Fibroblast of the conjunctiva (primary cell): ENCODE data around the gene PLCB4.

ENCODE experiments used
- DNase-seq: peaks from one replicate; pipeline ENCODE4 v3.0.0-alpha.2; 2010; ENCODE audit warnings: low read depth

The PLCB4 gene

GRCh38 chr20:9179193-9179802 lies 110.4 kb downstream of the PLCB4 start:
- no peak for DNase-seq

GRCh38 chr20:9179867-9180266 lies 111.0 kb downstream of the PLCB4 start:
- no peak for DNase-seq

GRCh38 chr20:9180481-9181257 lies 111.8 kb downstream of the PLCB4 start:
- DNase-seq: no peak

- no peak for DNase-seq
These were observed 116.6 kb downstream of the PLCB4 start for GRCh38 chr20:9185511-9185910.

GRCh38 chr20:9186396-9186795 lies 117.5 kb downstream of the PLCB4 start:
- no peak for DNase-seq

- no peak for DNase-seq
These were observed 126.1 kb downstream of the PLCB4 start for GRCh38 chr20:9195031-9195430.

GRCh38 chr20:9196110-9196509 lies 127.2 kb downstream of the PLCB4 start:
- DNase-seq: no peak

GRCh38 chr20:9198460-9198859 lies 129.6 kb downstream of the PLCB4 start:
- no peak for DNase-seq

- DNase-seq: no peak
These were observed 131.3 kb downstream of the PLCB4 start for GRCh38 chr20:9200196-9200595.

GRCh38 chr20:9200620-9201019 lies 131.7 kb downstream of the PLCB4 start:
- DNase-seq: no peak

- no peak for DNase-seq
These were observed 133.7 kb downstream of the PLCB4 start for GRCh38 chr20:9202420-9203080.

- DNase-seq: no peak
These were observed 134.2 kb downstream of the PLCB4 start for GRCh38 chr20:9203081-9203447.

GRCh38 chr20:9204979-9205378 lies 136.1 kb downstream of the PLCB4 start:
- no peak for DNase-seq

GRCh38 chr20:9206486-9206885 lies 137.6 kb downstream of the PLCB4 start:
- no peak for DNase-seq

- no peak for DNase-seq
These were observed 138.4 kb downstream of the PLCB4 start for GRCh38 chr20:9207253-9207652.

- no peak for DNase-seq
These were observed 141.5 kb downstream of the PLCB4 start for GRCh38 chr20:9210356-9210755.

GRCh38 chr20:9211016-9211760 lies 142.3 kb downstream of the PLCB4 start:
- DNase-seq: no peak

- DNase-seq: no peak
These were observed 143.8 kb downstream of the PLCB4 start for GRCh38 chr20:9212735-9213134.

GRCh38 chr20:9214685-9215084 lies 145.8 kb downstream of the PLCB4 start:
- peak; percentile 86 for DNase-seq

GRCh38 chr20:9215539-9215938 lies 146.7 kb downstream of the PLCB4 start:
- no peak for DNase-seq

GRCh38 chr20:9218531-9218961 lies 149.7 kb downstream of the PLCB4 start:
- DNase-seq: no peak

- no peak for DNase-seq
These were observed 152.1 kb downstream of the PLCB4 start for GRCh38 chr20:9220874-9221547.
